Measurements from ENCODE around the gene USP17L28.
"Not testable (repeated sequence)": the region's sequence is repeated elsewhere in the genome, so short reads cannot be mapped to it uniquely, and the experiment has no call there.

The USP17L28 gene

GRCh38 chr4:9348593-9348992 lies at the start of gene USP17L28:
Gene USP17L28 (plus strand): TSS chr4:9348893. CDS start chr4:9348893, 0 bp downstream.
- not testable (repeated sequence) for DNase-seq

- DNase-seq = not testable (repeated sequence)
Measured at GRCh38 chr4:9324191-9324590, 24.5 kb upstream of the USP17L28 start.

GRCh38 chr4:9324865-9325264 lies 23.8 kb upstream of the USP17L28 start, which contains the start of gene USP17L24:
Gene USP17L24 (plus strand): TSS chr4:9325165. CDS start chr4:9325165, 0 bp downstream.
- not testable (repeated sequence) for DNase-seq

- not testable (repeated sequence) for DNase-seq
Measured at GRCh38 chr4:9329611-9330010, 19.1 kb upstream of the USP17L28 start, which contains the start of gene USP17L25. Gene USP17L25 (plus strand): TSS chr4:9329911. CDS start chr4:9329911, 0 bp downstream.

- not testable (repeated sequence) for DNase-seq
Measured at GRCh38 chr4:9334358-9334757, 14.3 kb upstream of the USP17L28 start, which contains the start of gene USP17L26. Gene USP17L26 (plus strand): TSS chr4:9334658. CDS start chr4:9334658, 0 bp downstream.

- not testable (repeated sequence) for DNase-seq
Measured at GRCh38 chr4:9339103-9339502, 9.6 kb upstream of the USP17L28 start, which contains the start of gene USP17L5. Gene USP17L5 (plus strand): TSS chr4:9339403. CDS start chr4:9339403, 0 bp downstream.

GRCh38 chr4:9343848-9344247 lies 4.8 kb upstream of the USP17L28 start, which contains the start of gene USP17L27:
Gene USP17L27 (plus strand): TSS chr4:9344148. CDS start chr4:9344148, 0 bp downstream.
- not testable (repeated sequence) for DNase-seq

GRCh38 chr4:9350866-9351265 lies 2.2 kb downstream of the USP17L28 start:
- DNase-seq = not testable (repeated sequence)

- DNase-seq = not testable (repeated sequence)
Measured at GRCh38 chr4:9353338-9353737, 4.6 kb downstream of the USP17L28 start, which contains the start of gene USP17L29. Gene USP17L29 (plus strand): TSS chr4:9353638. CDS start chr4:9353638, 0 bp downstream.

- DNase-seq = not testable (repeated sequence)
Measured at GRCh38 chr4:9362829-9363228, 14.1 kb downstream of the USP17L28 start, which contains the start of gene USP17L30. Gene USP17L30 (plus strand): TSS chr4:9363129. CDS start chr4:9363129, 0 bp downstream.

- DNase-seq = not testable (repeated sequence)
Measured at GRCh38 chr4:9379881-9380280, 31.2 kb downstream of the USP17L28 start.

- not testable (repeated sequence) for DNase-seq
Measured at GRCh38 chr4:9381012-9381534, 32.4 kb downstream of the USP17L28 start.

- DNase-seq = no peak
Measured at GRCh38 chr4:9384126-9384525, 35.4 kb downstream of the USP17L28 start.

- not testable (repeated sequence) for DNase-seq
Measured at GRCh38 chr4:9389001-9389400, 40.3 kb downstream of the USP17L28 start.
